ENCODE measurements around the gene TMEM179. TPM values are rescaled to one million over a fixed set of nuclear protein-coding genes. Genes with fewer than 3 reads are reported as not detected.
"Not testable (repeated sequence)": the region's sequence is repeated elsewhere in the genome, so short reads cannot be mapped to it uniquely, and the experiment has no call there.

TMEM179 gene
- total and polyA plus RNA-seq, 2 donors (not counting 3 experiments of a cell fraction or from before 2014, with no cell fraction given): 0.14 TPM; not detected in 1

GRCh38 chr14:104579939-104580338 is 24.6 kb downstream of the TMEM179 start:
- H2AFZ ChIP-seq (ENCODE audit: low read depth, low read length); BruUV-seq (replicated peaks); intact Hi-C loops (cut with micrococcal nuclease); POLR2A ChIA-PET; H3K9me3 ChIP-seq (replicated peaks; ENCODE audit: control insufficient read depth, insufficient read depth, low read length); H3K79me2 ChIP-seq (ENCODE audit: control insufficient read depth, insufficient read depth, low read length); H3K4me2 ChIP-seq (ENCODE audit: insufficient read depth, low read length); H3K27ac ChIP-seq (ENCODE audit: insufficient read depth, low read depth, low read length); H3K9me1 ChIP-seq (replicated peaks; ENCODE audit: control insufficient read depth, extremely low read depth, insufficient read depth, low read length); H3K4me3 ChIP-seq (replicated peaks in 1 of 3; ENCODE audit: insufficient read depth in 1 of 3, low read depth in 1 of 3, low read length in 3 of 3); H3K4me1 ChIP-seq (ENCODE audit: control insufficient read depth, extremely low read depth, insufficient read depth, low read length); H3K9ac ChIP-seq (replicated peaks; ENCODE audit: extremely low read depth, insufficient read depth, low read length); dilution Hi-C loops (cut with MboI; ENCODE audit: extremely low pct_ligation_motif_present, low sequenced_read_pairs); FAIRE-seq; H3K27me3 ChIP-seq (ENCODE audit: control insufficient read depth in 2 of 2, insufficient read depth in 2 of 2, low read length in 2 of 2); H4K20me1 ChIP-seq (replicated peaks; ENCODE audit: control insufficient read depth, extremely low read depth, insufficient read depth, low read length); DNase-seq (ENCODE audit: low read depth, low spot score); H3K36me3 ChIP-seq (ENCODE audit: control insufficient read depth in 2 of 2, extremely low read depth in 1 of 2, insufficient read depth in 2 of 2, low read length in 2 of 2): not testable (repeated sequence)
- CTCF ChIA-PET: interaction anchor here (0.6 kb wide), 1 partner anchor 122 kb away, joined by 3 read pairs; no protein-coding TSS in a partner anchor

DNA sequence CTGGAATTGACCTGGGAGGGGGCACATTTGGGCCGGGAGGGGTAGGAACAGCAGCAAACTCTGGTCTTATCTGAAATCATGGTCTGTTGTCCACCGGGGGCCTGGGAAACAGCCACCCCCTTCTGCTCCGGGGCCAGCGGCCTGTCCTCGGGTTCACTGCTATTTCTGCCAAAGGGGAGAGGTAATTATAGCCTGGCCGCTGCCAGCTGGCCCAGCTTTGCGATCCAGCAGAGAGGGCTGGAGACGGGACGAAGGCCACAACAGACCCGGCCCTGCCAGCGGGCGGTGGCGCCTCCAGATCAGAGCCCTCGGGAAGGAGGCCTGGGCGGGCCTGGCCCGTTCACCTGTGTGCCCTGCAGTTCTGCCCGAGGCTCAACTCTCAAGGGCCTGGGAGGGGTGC is 25.1 kb downstream of the TMEM179 start, which contains the start of gene C14orf180:
Gene C14orf180 (plus strand): TSS at position 258 of the 400 bp plus-strand sequence. CDS start 6,667 bp downstream, outside the sequence.
- dilution Hi-C loops (cut with MboI; ENCODE audit: extremely low pct_ligation_motif_present, low sequenced_read_pairs): no loop called here
- H3K9me1 ChIP-seq (replicated peaks; ENCODE audit: control insufficient read depth, extremely low read depth, insufficient read depth, low read length): no peaks in the 10 kb centered on the region

More for the DNA sequence above, 25.1 kb downstream of the TMEM179 start, which contains the start of gene C14orf180:
- Histone ChIP-seq H3K4me3 (replicated peaks in 1 of 3; ENCODE audit: insufficient read depth in 1 of 3, low read depth in 1 of 3, low read length in 3 of 3) (no peak within 1 kb of the TSS), H3K36me3 (ENCODE audit: control insufficient read depth in 2 of 2, extremely low read depth in 1 of 2, insufficient read depth in 2 of 2, low read length in 2 of 2) (no peaks in the 10 kb centered on the region), H2AFZ (ENCODE audit: low read depth, low read length) (no peak within 1 kb of the TSS), H3K27ac (ENCODE audit: insufficient read depth, low read depth, low read length) (no peak within 1 kb of the TSS), H4K20me1 (replicated peaks; ENCODE audit: control insufficient read depth, extremely low read depth, insufficient read depth, low read length) (no peaks in the 10 kb centered on the region), H3K4me1 (ENCODE audit: control insufficient read depth, extremely low read depth, insufficient read depth, low read length) (no peaks in the 10 kb centered on the region), H3K9me3 (replicated peaks; ENCODE audit: control insufficient read depth, insufficient read depth, low read length) (no peaks in the 10 kb centered on the region), H3K79me2 (ENCODE audit: control insufficient read depth, insufficient read depth, low read length) (no peaks in the 10 kb centered on the region), H3K27me3 (ENCODE audit: control insufficient read depth in 2 of 2, insufficient read depth in 2 of 2, low read length in 2 of 2) (no peaks in the 10 kb centered on the region), H3K4me2 (ENCODE audit: insufficient read depth, low read length) (no peak within 1 kb of the TSS), H3K9ac (replicated peaks; ENCODE audit: extremely low read depth, insufficient read depth, low read length) (no peak within 1 kb of the TSS)
- BruUV-seq (replicated peaks): no TSS peak
- ChIA-PET CTCF (interaction anchor here (0.6 to 1.2 kb wide), 2 partner anchors 123 to 485 kb away, joined by 3 read pairs; no protein-coding TSS in a partner anchor), POLR2A (no interaction called here)
- FAIRE-seq: no peak
- no peak for DNase-seq (ENCODE audit: low read depth, low spot score)
- intact Hi-C loops (cut with micrococcal nuclease): no loop called here
- no peak for TF ChIP-seq POLR2AphosphoS5 (IDR thresholded peaks at IDR 0.05; ENCODE audit: insufficient read depth, low read depth, low read length)
- no peak for TF ChIP-seq GATA2 (IDR thresholded peaks at IDR 0.05; ENCODE audit: insufficient read depth, insufficient read length, low read depth, low read length)
- no peak for TF ChIP-seq EZH2 (IDR thresholded peaks at IDR 0.05; ENCODE audit: borderline replicate concordance, low read depth, low read length, severe bottlenecking)
- no peak for TF ChIP-seq CTCF (IDR thresholded peaks at IDR 0.05; ENCODE audit: extremely low read depth in 1 of 2, insufficient read depth in 1 of 2, low read depth in 1 of 2, low read length in 2 of 2)
- TF ChIP-seq POLR2A (IDR thresholded peaks at IDR 0.05; ENCODE audit: low read depth, low read length): no peak
- TF ChIP-seq FOS (IDR thresholded peaks at IDR 0.05; ENCODE audit: borderline replicate concordance, insufficient read depth, low read length): no peak
- TF ChIP-seq MYC (IDR thresholded peaks at IDR 0.05; ENCODE audit: low read depth, low read length): no peak

All from endothelial cell of umbilical vein (primary cell).